Keratinocyte (primary cell): ENCODE data around the gene CSH1. TPM values are rescaled to one million over a fixed set of nuclear protein-coding genes. Genes with fewer than 3 reads are reported as not detected.

ENCODE experiments used
- DNase-seq: peaks from one replicate; pipeline ENCODE4 v3.0.0-alpha.2; 2011; ENCODE audit warnings: low read depth, missing footprints, low spot score
- FAIRE-seq: peaks from 2 replicates; lab custom pipeline; 2011; peaks lifted over from hg19 to GRCh38; lab: Jason Lieb, UNC
- H2AFZ ChIP-seq: 2 replicates; pipeline ENCODE4 v1.6.0; 2012; ENCODE audit warnings: low read length, control low read depth, inconsistent platforms; ENCODE audit not compliant: control insufficient read depth
- H3K27ac ChIP-seq: 2 replicates; pipeline ENCODE4 v1.5.1; 2011; ENCODE audit warnings: low read length; ENCODE audit not compliant: control insufficient read depth, insufficient read depth
- H3K27me3 ChIP-seq: 3 replicates; pipeline ENCODE4 v1.6.0; 2011; ENCODE audit warnings: low read length; ENCODE audit not compliant: control insufficient read depth, insufficient read depth; ENCODE audit errors: extremely low read depth
- H3K36me3 ChIP-seq, 2 experiments: 2 replicates in 1 of 2; 3 replicates in 1 of 2; pipeline ENCODE4 v1.5.1; 2011; ENCODE audit warnings: low read length in 2 of 2, mild to moderate bottlenecking in 1 of 2; ENCODE audit not compliant: control insufficient read depth in 2 of 2, insufficient read depth in 2 of 2; ENCODE audit errors: extremely low read depth in 1 of 2
- H3K4me1 ChIP-seq: 3 replicates; pipeline ENCODE4 v1.5.1; 2011; ENCODE audit warnings: low read length; ENCODE audit not compliant: control insufficient read depth, insufficient read depth; ENCODE audit errors: extremely low read depth
- H3K4me2 ChIP-seq: 3 replicates; pipeline ENCODE4 v1.6.0; 2011; ENCODE audit warnings: low read depth, low read length; ENCODE audit not compliant: control insufficient read depth, insufficient read depth; ENCODE audit errors: extremely low read depth
- H3K4me3 ChIP-seq, 3 experiments: fragments of 200-600 bp in 1 of 3; sonication (generic) in 1 of 3; 2 replicates in 2 of 3; 3 replicates in 1 of 3; pipeline ENCODE4 v1.5.1; 2011 to 2016; ENCODE audit warnings: low read length in 3 of 3, mild to moderate bottlenecking in 3 of 3, control low read depth in 2 of 3, inconsistent platforms in 1 of 3, low read depth in 1 of 3, mixed read lengths in 1 of 3, mixed run types in 1 of 3, moderate library complexity in 1 of 3; ENCODE audit not compliant: control insufficient read depth in 2 of 3, insufficient read depth in 2 of 3; ENCODE audit errors: extremely low read depth in 1 of 3
- H3K79me2 ChIP-seq: 2 replicates; pipeline ENCODE4 v1.6.0; 2012; ENCODE audit warnings: low read length; ENCODE audit not compliant: control insufficient read depth, insufficient read depth
- H3K9ac ChIP-seq: 3 replicates; pipeline ENCODE4 v1.6.0; 2011; ENCODE audit warnings: low read length; ENCODE audit not compliant: control insufficient read depth, insufficient read depth; ENCODE audit errors: extremely low read depth
- H3K9me1 ChIP-seq: 3 replicates; pipeline ENCODE4 v1.6.0; 2011; ENCODE audit warnings: low read length; ENCODE audit not compliant: control insufficient read depth, insufficient read depth; ENCODE audit errors: extremely low read depth
- H3K9me3 ChIP-seq: 2 replicates; pipeline ENCODE4 v1.5.1; 2012; ENCODE audit warnings: low read depth, low read length; ENCODE audit not compliant: control insufficient read depth
- H4K20me1 ChIP-seq: 3 replicates; pipeline ENCODE4 v1.6.0; 2011; ENCODE audit warnings: low read length; ENCODE audit not compliant: control insufficient read depth, insufficient read depth; ENCODE audit errors: extremely low read depth
- CTCF ChIP-seq, 3 experiments: IDR thresholded peaks in 1 of 3; conservative IDR thresholded peaks in 1 of 3; optimal IDR thresholded peaks in 1 of 3; 2 replicates in 2 of 3; 3 replicates in 1 of 3; pipeline versions ENCODE3 to v1.5.1; 2011; ENCODE audit warnings: low read length in 3 of 3, mild to moderate bottlenecking in 3 of 3, moderate library complexity in 2 of 3, control low read depth in 1 of 3, inconsistent platforms in 1 of 3; ENCODE audit not compliant: insufficient read depth in 2 of 3; ENCODE audit errors: extremely low read depth in 1 of 3
- EZH2 ChIP-seq: IDR thresholded peaks from one replicate; pipeline ENCODE4 v1.6.1; 2012; ENCODE audit warnings: inconsistent platforms, mild to moderate bottlenecking, low read length, moderate library complexity
- dilution Hi-C: fragments of 300-500 bp; cut with MboI; formaldehyde crosslinking; loops from one replicate; pipeline ENCODE4 v1.7.0; 2020; ENCODE audit warnings: low sequenced_read_pairs; ENCODE audit not compliant: extremely low pct_ligation_motif_present
- polyA plus RNA-seq, 5 experiments: library from polyadenylated mRNA; depleted of rRNA in 3 of 5; stranded (reverse) in 3 of 5; stranded (forward) in 1 of 5; unstranded in 1 of 5; fragments of >200 nt; gene quantifications; 1 replicate in 1 of 5; 2 replicates in 3 of 5; 3 replicates in 1 of 5; pipeline versions ENCODE4 v1.2.1 to v1.2.3, GENCODE V29; 2011 to 2012; ENCODE audit warnings: missing spikeins in 2 of 5, low read depth in 1 of 5, low replicate concordance in 1 of 5

Gene CSH1
- polyA plus RNA-seq, 1 donor (not counting 4 experiments of a cell fraction or from before 2014, with no cell fraction given), result not detected

GRCh38 chr17:63914471-63914870, 18.1 kb upstream of the CSH1 start:
- FAIRE-seq, result no peak
- dilution Hi-C loops, result no loop called here
- Histone ChIP-seq H3K9me3 (no peaks in the 10 kb centered on the region), H3K36me3 (no peaks in the 10 kb centered on the region), H3K27ac (no peak overlapping the region), H3K9me1 (no peaks in the 10 kb centered on the region), H3K4me1 (no peaks in the 10 kb centered on the region), H3K27me3 (no peaks in the 10 kb centered on the region), H4K20me1 (no peaks in the 10 kb centered on the region), H3K4me3 (no peak overlapping the region), H3K79me2 (no peaks in the 10 kb centered on the region), H2AFZ (no peak overlapping the region), H3K9ac (no peak overlapping the region), H3K4me2 (no peak overlapping the region)
- no peak for DNase-seq
- TF ChIP-seq EZH2 (no peak), CTCF (optimal IDR thresholded peaks at IDR 0.05 in 1 of 3, IDR thresholded peaks at IDR 0.05 in 1 of 3, conservative IDR thresholded peaks at IDR 0.05 in 1 of 3; ENCODE audit: extremely low read depth in 1 of 3, insufficient read depth in 2 of 3, low read length in 3 of 3) (no peak)

- FAIRE-seq (no peak), DNase-seq (no peak)
- H3K9ac ChIP-seq, result no peak overlapping the region
- no peaks in the 10 kb centered on the region for H3K9me1 ChIP-seq
- no peaks in the 10 kb centered on the region for H3K27me3 ChIP-seq
- no peak overlapping the region for H3K27ac ChIP-seq
- no peak overlapping the region for H3K4me3 ChIP-seq
- no peaks in the 10 kb centered on the region for H3K79me2 ChIP-seq
- no peaks in the 10 kb centered on the region for H4K20me1 ChIP-seq
- no peaks in the 10 kb centered on the region for H3K9me3 ChIP-seq
- dilution Hi-C loops, result no loop called here
- H3K4me1 ChIP-seq, result no peaks in the 10 kb centered on the region
- no peak overlapping the region for H2AFZ ChIP-seq
- no peak overlapping the region for H3K4me2 ChIP-seq
- peak; percentile 59 to 67 (median 63) for TF ChIP-seq CTCF (optimal IDR thresholded peaks at IDR 0.05 in 1 of 3, IDR thresholded peaks at IDR 0.05 in 1 of 3, conservative IDR thresholded peaks at IDR 0.05 in 1 of 3; ENCODE audit: extremely low read depth in 1 of 3, insufficient read depth in 2 of 3, low read length in 3 of 3)
- TF ChIP-seq EZH2, result no peak
- H3K36me3 ChIP-seq, result no peaks in the 10 kb centered on the region
Measured at GRCh38 chr17:63911657-63912100, 15.3 kb upstream of the CSH1 start.
